DOHH2 (cell line): Measurements from ENCODE around the gene TLE5.

Source experiments
- CTCF ChIP-seq: fragments of 200-600 bp; sonication (generic); IDR thresholded peaks from one replicate; pipeline ENCODE4 v1.5.1; 2014; ENCODE audit warnings: antibody characterized with exemption, mild to moderate bottlenecking, low read depth, low read length; ENCODE audit not compliant: poor library complexity, severe bottlenecking
- EZH2phosphoT487 ChIP-seq: fragments of 200-600 bp; sonication (generic); IDR thresholded peaks from 2 replicates; pipeline ENCODE4 v1.6.1; 2017; ENCODE audit warnings: borderline replicate concordance, mild to moderate bottlenecking, antibody characterized with exemption, low read length, moderate library complexity, mixed read lengths

GRCh38 chr19:3110126-3110825 lies 48.0 kb upstream of the TLE5 start:
- no peak for TF ChIP-seq CTCF
- TF ChIP-seq EZH2phosphoT487 = no peak
